Activated T-cell treated with anti-CD3 and anti-CD28 coated beads, Interleukin-2, amount 50 U/mL, for 1 hour (primary cell): ENCODE measurements around the gene CDK6.

ENCODE experiments used
- DNase-seq: peaks from one replicate; pipeline ENCODE4 v3.0.0-alpha.2; 2020

CDK6 gene

GRCh38 chr7:92824450-92824849 is 11.9 kb downstream of the CDK6 start:
- no peak for DNase-seq

GRCh38 chr7:92823042-92823441 is 13.3 kb downstream of the CDK6 start:
- DNase-seq, result no peak

GRCh38 chr7:92820191-92820590 is 16.2 kb downstream of the CDK6 start:
- DNase-seq, result no peak

- no peak for DNase-seq
Observed at GRCh38 chr7:92817398-92817797, 19.0 kb downstream of the CDK6 start.

GRCh38 chr7:92815412-92815811 is 21.0 kb downstream of the CDK6 start:
- no peak for DNase-seq

- no peak for DNase-seq
Observed at GRCh38 chr7:92813390-92814024, 22.9 kb downstream of the CDK6 start.

GRCh38 chr7:92811158-92811557 is 25.2 kb downstream of the CDK6 start:
- DNase-seq, result no peak

GRCh38 chr7:92809760-92810573 is 26.4 kb downstream of the CDK6 start:
- no peak for DNase-seq

GRCh38 chr7:92809397-92809759 is 27.0 kb downstream of the CDK6 start:
- no peak for DNase-seq

- no peak for DNase-seq
Observed at GRCh38 chr7:92808635-92809034, 27.7 kb downstream of the CDK6 start.

GRCh38 chr7:92808006-92808405 is 28.4 kb downstream of the CDK6 start:
- no peak for DNase-seq

- DNase-seq, result no peak
Observed at GRCh38 chr7:92806496-92806895, 29.9 kb downstream of the CDK6 start.

GRCh38 chr7:92802406-92802805 is 34.0 kb downstream of the CDK6 start:
- no peak for DNase-seq

- no peak for DNase-seq
Observed at GRCh38 chr7:92799446-92800211, 36.7 kb downstream of the CDK6 start.

GRCh38 chr7:92798517-92799249 is 37.7 kb downstream of the CDK6 start:
- DNase-seq, result no peak

GRCh38 chr7:92797693-92798092 is 38.7 kb downstream of the CDK6 start:
- no peak for DNase-seq

GRCh38 chr7:92797284-92797683 is 39.1 kb downstream of the CDK6 start:
- no peak for DNase-seq

GRCh38 chr7:92794831-92795230 is 41.5 kb downstream of the CDK6 start:
- no peak for DNase-seq

GRCh38 chr7:92794391-92794790 is 42.0 kb downstream of the CDK6 start:
- DNase-seq, result no peak

- no peak for DNase-seq
Observed at GRCh38 chr7:92793656-92794205, 42.6 kb downstream of the CDK6 start.

GRCh38 chr7:92790992-92791391 is 45.4 kb downstream of the CDK6 start:
- no peak for DNase-seq

GRCh38 chr7:92788559-92789183 is 47.7 kb downstream of the CDK6 start:
- no peak for DNase-seq
